ENCODE results near the gene IDE. TPM values are rescaled to one million over a fixed set of nuclear protein-coding genes. Genes with fewer than 3 reads are reported as not detected.

IDE gene
- total RNA-seq, 6 experiments from 2014 or later: 35.4 to 46.5 (median 39.9) TPM

GRCh38 chr10:92544296-92544695 is 29.6 kb downstream of the IDE start:
- H3K9me3 Mint-ChIP-seq: no peaks in the 10 kb centered on the region
- H3K4me3 Mint-ChIP-seq: no peak overlapping the region
- peaks cover 21% of the 10 kb centered on the region for H3K4me1 Mint-ChIP-seq (ENCODE audit: low read depth)
- no peak for TF ChIP-seq CTCF (IDR thresholded peaks at IDR 0.05)
- H3K27me3 Mint-ChIP-seq (ENCODE audit: insufficient read depth): no peaks in the 10 kb centered on the region
- no peak overlapping the region for H3K27ac Mint-ChIP-seq
- H3K36me3 Mint-ChIP-seq (ENCODE audit: low read depth): peaks cover 4% of the 10 kb centered on the region; the same call in 1 of the 2 replicates
- DNase-seq: peak; percentile 37

GRCh38 chr10:92542458-92542857 is 31.4 kb downstream of the IDE start:
- TF ChIP-seq CTCF (IDR thresholded peaks at IDR 0.05): no peak
- Mint-ChIP-seq H3K36me3 (ENCODE audit: low read depth) (peaks cover 4% of the 10 kb centered on the region; the same call in 1 of the 2 replicates), H3K27me3 (ENCODE audit: insufficient read depth) (no peaks in the 10 kb centered on the region), H3K27ac (no peak overlapping the region), H3K9me3 (no peaks in the 10 kb centered on the region), H3K4me3 (no peak overlapping the region), H3K4me1 (ENCODE audit: low read depth) (peaks cover 21% of the 10 kb centered on the region)
- no peak for DNase-seq

- H3K9me3 Mint-ChIP-seq: no peaks in the 10 kb centered on the region
- H3K4me3 Mint-ChIP-seq: no peak overlapping the region
- H3K36me3 Mint-ChIP-seq (ENCODE audit: low read depth): peaks cover 4% of the 10 kb centered on the region; the same call in 1 of the 2 replicates
- H3K27me3 Mint-ChIP-seq (ENCODE audit: insufficient read depth): no peaks in the 10 kb centered on the region
- peaks cover 21% of the 10 kb centered on the region for H3K4me1 Mint-ChIP-seq (ENCODE audit: low read depth)
- no peak for DNase-seq
- TF ChIP-seq CTCF (IDR thresholded peaks at IDR 0.05): no peak
- no peak overlapping the region for H3K27ac Mint-ChIP-seq
Measured at GRCh38 chr10:92541583-92541982, 32.3 kb downstream of the IDE start.

- Mint-ChIP-seq H3K27ac (no peak overlapping the region), H3K4me3 (no peak overlapping the region), H3K4me1 (ENCODE audit: low read depth) (peaks cover 6% of the 10 kb centered on the region; the same call in 1 of the 2 replicates), H3K9me3 (no peaks in the 10 kb centered on the region), H3K27me3 (ENCODE audit: insufficient read depth) (no peaks in the 10 kb centered on the region), H3K36me3 (ENCODE audit: low read depth) (peaks cover 9% of the 10 kb centered on the region; the same call in 1 of the 2 replicates)
- no peak for DNase-seq
- TF ChIP-seq CTCF (IDR thresholded peaks at IDR 0.05): no peak
Measured at GRCh38 chr10:92538231-92538958, 35.5 kb downstream of the IDE start.

GRCh38 chr10:92530891-92531535 is 42.9 kb downstream of the IDE start:
- Mint-ChIP-seq H3K4me1 (ENCODE audit: low read depth) (0 out of 2 replicates have a peak, but pooled peaks cover 4% of the 10 kb centered on the region), H3K36me3 (ENCODE audit: low read depth) (peaks cover 8% of the 10 kb centered on the region; the same call in 1 of the 2 replicates), H3K9me3 (no peaks in the 10 kb centered on the region), H3K27ac (no peak overlapping the region), H3K27me3 (ENCODE audit: insufficient read depth) (no peaks in the 10 kb centered on the region), H3K4me3 (no peak overlapping the region)
- no peak for DNase-seq
- TF ChIP-seq CTCF (IDR thresholded peaks at IDR 0.05): no peak
